Heart right ventricle (tissue), 16 donors: ENCODE results near the gene ITGB6. TPM values are rescaled to one million over a fixed set of nuclear protein-coding genes. Genes with fewer than 3 reads are reported as not detected.
A peak's percentile ranks its signal among the peaks of the same experiment; 100 is the strongest.

Experiments used
- ATAC-seq, 8 donors: fragments of 200-7000 bp; cut with Tn5 transposase; one replicate each; pipeline ENCODE4 v1.9.1; 2020; ENCODE audit warnings: mild to moderate bottlenecking in 8 of 8, moderate library complexity in 8 of 8, moderate number of reproducible peaks in 1 of 8
- DNase-seq, 2 donors: peaks; one replicate each; pipeline ENCODE4 v3.0.0-alpha.2; 2020
- H3K27ac ChIP-seq, 10 donors: fragments of 200-600 bp; sonication (generic) in 2 of 10; one replicate each; pipeline versions ENCODE4 v1.5.0 to v1.8.0; 2020 to 2022; ENCODE audit warnings: mild to moderate bottlenecking in 3 of 10
- H3K27me3 ChIP-seq, 7 donors: fragments of 200-600 bp; one replicate each; pipeline ENCODE4 v1.8.0; 2021 to 2022; ENCODE audit warnings: mild to moderate bottlenecking in 2 of 7
- H3K36me3 ChIP-seq, 9 donors: fragments of 200-600 bp; sonication (generic) in 1 of 9; one replicate each; pipeline versions ENCODE4 v1.5.0 to v1.8.0; 2020 to 2022; ENCODE audit warnings: mild to moderate bottlenecking in 2 of 9
- H3K4me1 ChIP-seq, 9 donors: fragments of 200-600 bp; sonication (generic) in 1 of 9; one replicate each; pipeline versions ENCODE4 v1.5.0 to v1.8.0; 2020 to 2022; ENCODE audit warnings: mild to moderate bottlenecking in 4 of 9
- H3K4me3 ChIP-seq, 10 donors: fragments of 200-600 bp; sonication (generic) in 2 of 10; one replicate each; pipeline versions ENCODE4 v1.5.0 to v1.8.0; 2020 to 2022; ENCODE audit warnings: mild to moderate bottlenecking in 7 of 10, moderate library complexity in 2 of 10
- H3K9me3 ChIP-seq, 11 donors: fragments of 200-600 bp in 10 of 11; sonication (generic) in 2 of 11; one replicate each; pipeline versions ENCODE4 v1.5.0 to v1.8.0; 2013 to 2022; ENCODE audit warnings: mild to moderate bottlenecking in 2 of 11, control low read depth in 1 of 11, moderate library complexity in 1 of 11
- CTCF ChIP-seq, 9 donors: fragments of 200-600 bp; sonication (generic) in 2 of 9; IDR thresholded peaks; one replicate each; pipeline versions ENCODE4 v1.5.0 to v1.8.0; 2021 to 2022; ENCODE audit warnings: antibody characterized with exemption in 9 of 9, mild to moderate bottlenecking in 5 of 9, moderate library complexity in 1 of 9
- WGBS, 2 donors: extraction: QIAGEN DNeasy Blood & Tissue Kit; methylation state at CpG; one replicate each; pipeline ENCODE4 v1.1.7; 2013; ENCODE audit warnings: inconsistent platforms in 1 of 2; 5-methylcytosine and 5-hydroxymethylcytosine counted together
- intact Hi-C, 10 donors: fragments of 100-400 bp; cut with DNase I; formaldehyde crosslinking; loops; one replicate each; pipeline versions ENCODE4 v1.11.1 to v1.14.2; 2022
- polyA plus RNA-seq, 2 donors: library from polyadenylated mRNA; stranded (reverse); fragments of 200-250 nt; gene quantifications; one replicate each; pipeline ENCODE4 v1.2.3, GENCODE V29; 2013
- total RNA-seq, 10 donors: library from RNA; stranded (reverse); fragmentation: NEBNext Ultra II Directional in 3 of 10; extraction: Animal tissue kit (Norgen Biotek cat#: 25700) in 3 of 10; gene quantifications; one replicate each; pipeline versions ENCODE4 v1.2.1 to v1.2.4, GENCODE V29; 2021 to 2023
- donor health status: Arrhythmogenic right ventricular cardiomyopathy.
- donor health status: ischemic (EF 13 %, LVEDD 7.1; RV severe dilation, severe dysfunction).
- donor health status: healthy with polysubstance abuse.
- donor health status: DM: no; HTN: yes; CAD: no.
- donor health status: DM: no; HTN: no; CAD: no.
- donor health status: ischemic (EF 25% LVEDD 6.9; RV normal size, moderate dysfunction).
- donor health status: ischemic (EF 25% LVEDD 5.7; RV mildly dilated, moderate dysfunction).
- donor health status: healthy.
- donor health status: DM: yes; HTN: yes; CAD: no.
- donor health status: Ischemic cardiomyopathy.
- donor health status: ischemic (EF 35%, LVEDD 5.7; RV mildly dilated, moderate dysfunction).
- donor health status: nonischemic (EF 11% LVEDD 7.7; RV severe dilation, severe dysfunction).
- donor health status: DM: yes; HTN: yes; CAD: no.
- donor health status: PGD.
- donor health status: ischemic (EF 29% LVEDD 5.4; RV normal size, mild dysfunction).
- donor health status: nonischemic (EF 23%, LVEDD 6.1; RV moderate dilation, normal function).

ITGB6 gene
- total and polyA plus RNA-seq, 12 donors, result 0.09 to 3.5 (median 1.2) TPM

- 69 to 77% methylated on average over 2 of the region's 2 CpGs for WGBS, 2 donors
- no peak for TF ChIP-seq CTCF (IDR thresholded peaks at IDR 0.05)
- intact Hi-C loops, result no loop called here
- Histone ChIP-seq H3K27me3 (peaks cover 0 to 19% (median 0%) of the 10 kb centered on the region in 7 donors), H3K4me1 (peaks cover 0 to 9% (median 1%) of the 10 kb centered on the region in 9 donors), H3K27ac (no peak overlapping the region), H3K9me3 (no peaks in the 10 kb centered on the region), H3K36me3 (no peaks in the 10 kb centered on the region), H3K4me3 (no peak overlapping the region)
- ATAC-seq (no peak), DNase-seq (no peak)
Measured at GRCh38 chr2:160057356-160057755, 142.7 kb downstream of the ITGB6 start.

- intact Hi-C loops, result no loop called here
Measured at GRCh38 chr2:160055726-160056108, 144.4 kb downstream of the ITGB6 start.

GRCh38 chr2:160054984-160055725, 144.9 kb downstream of the ITGB6 start:
- no peak overlapping the region for H3K27ac ChIP-seq
- WGBS, 2 donors, result 68 to 71% methylated on average over 7 of the region's 7 CpGs

More at GRCh38 chr2:160055726-160056108, 144.4 kb downstream of the ITGB6 start:
- peaks cover 0 to 3% (median 0%) of the 10 kb centered on the region in 7 donors for H3K27me3 ChIP-seq
- TF ChIP-seq CTCF (IDR thresholded peaks at IDR 0.05), result no peak
- peaks cover 0 to 14% (median 4%) of the 10 kb centered on the region in 9 donors for H3K4me1 ChIP-seq
- H3K27ac ChIP-seq, result no peak overlapping the region
- no peak for ATAC-seq
- H3K9me3 ChIP-seq, result no peaks in the 10 kb centered on the region
- no peaks in the 10 kb centered on the region for H3K36me3 ChIP-seq
- no peak overlapping the region for H3K4me3 ChIP-seq
- no peak for DNase-seq
- WGBS, 2 donors, result 89% methylated on average over 7 of the region's 7 CpGs

GRCh38 chr2:160053946-160054345, 146.1 kb downstream of the ITGB6 start:
- Histone ChIP-seq H3K36me3 (no peaks in the 10 kb centered on the region), H3K9me3 (no peaks in the 10 kb centered on the region), H3K4me1 (peaks cover 0 to 14% (median 4%) of the 10 kb centered on the region in 9 donors), H3K27ac (no peak overlapping the region), H3K27me3 (no peaks in the 10 kb centered on the region), H3K4me3 (no peak overlapping the region)
- intact Hi-C loops, result no loop called here
- WGBS, 2 donors, result 93 to 99% methylated on average over 2 of the region's 2 CpGs
- DNase-seq, result no peak
- no peak for TF ChIP-seq CTCF (IDR thresholded peaks at IDR 0.05)
- no peak for ATAC-seq

More at GRCh38 chr2:160054984-160055725, 144.9 kb downstream of the ITGB6 start:
- H3K27me3 ChIP-seq, result no peaks in the 10 kb centered on the region
- no peaks in the 10 kb centered on the region for H3K36me3 ChIP-seq
- intact Hi-C loops, result no loop called here
- TF ChIP-seq CTCF (IDR thresholded peaks at IDR 0.05), result no peak
- H3K9me3 ChIP-seq, result no peaks in the 10 kb centered on the region
- H3K4me1 ChIP-seq, result peaks cover 0 to 14% (median 4%) of the 10 kb centered on the region in 9 donors
- H3K4me3 ChIP-seq, result no peak overlapping the region
- peak in 1 of 8 donors; percentile 16 for ATAC-seq
- no peak for DNase-seq
